ENCODE data around the gene KIAA0825. TPM values are rescaled to one million over a fixed set of nuclear protein-coding genes. Genes with fewer than 3 reads are reported as not detected.

KIAA0825 gene
- polyA plus RNA-seq, 1 of the 3 experiments (the other 2 are of a cell fraction), result 0.61 TPM

DNA sequence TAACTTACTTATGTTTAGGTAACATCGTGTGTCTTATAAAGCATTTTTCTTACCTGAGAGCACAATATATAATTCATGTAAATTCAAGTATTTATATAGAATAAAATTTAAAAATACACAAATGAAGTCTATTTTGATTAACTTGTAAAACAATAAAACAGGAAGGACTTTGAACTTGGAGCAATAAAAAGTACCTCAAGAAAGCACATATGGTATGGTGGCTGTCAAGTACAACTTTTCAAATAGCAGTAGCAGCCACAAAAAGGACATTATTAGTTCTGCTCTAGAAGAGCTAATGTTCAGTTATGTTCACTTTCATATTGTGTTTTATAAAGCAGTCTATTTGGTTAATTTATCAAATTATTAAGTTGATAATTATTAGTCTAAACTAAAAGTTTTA lies 31.5 kb upstream of the KIAA0825 start (continued):
- TF ChIP-seq SMC3 (IDR thresholded peaks at IDR 0.05; ENCODE audit: low read depth, low read length) (no peak), TEAD4 (IDR thresholded peaks at IDR 0.05; ENCODE audit: borderline replicate concordance, insufficient read depth) (no peak), CHD2 (IDR thresholded peaks at IDR 0.05; ENCODE audit: low read length, partially characterized antibody) (no peak), SIN3A (IDR thresholded peaks at IDR 0.05; ENCODE audit: borderline replicate concordance, low read depth, low read length) (no peak), RFX5 (IDR thresholded peaks at IDR 0.05; ENCODE audit: low read length) (no peak), RAD21 (IDR thresholded peaks at IDR 0.05; ENCODE audit: low read length) (no peak), TCF12 (IDR thresholded peaks at IDR 0.05) (no peak)
- TF ChIP-seq, protein P1, sequence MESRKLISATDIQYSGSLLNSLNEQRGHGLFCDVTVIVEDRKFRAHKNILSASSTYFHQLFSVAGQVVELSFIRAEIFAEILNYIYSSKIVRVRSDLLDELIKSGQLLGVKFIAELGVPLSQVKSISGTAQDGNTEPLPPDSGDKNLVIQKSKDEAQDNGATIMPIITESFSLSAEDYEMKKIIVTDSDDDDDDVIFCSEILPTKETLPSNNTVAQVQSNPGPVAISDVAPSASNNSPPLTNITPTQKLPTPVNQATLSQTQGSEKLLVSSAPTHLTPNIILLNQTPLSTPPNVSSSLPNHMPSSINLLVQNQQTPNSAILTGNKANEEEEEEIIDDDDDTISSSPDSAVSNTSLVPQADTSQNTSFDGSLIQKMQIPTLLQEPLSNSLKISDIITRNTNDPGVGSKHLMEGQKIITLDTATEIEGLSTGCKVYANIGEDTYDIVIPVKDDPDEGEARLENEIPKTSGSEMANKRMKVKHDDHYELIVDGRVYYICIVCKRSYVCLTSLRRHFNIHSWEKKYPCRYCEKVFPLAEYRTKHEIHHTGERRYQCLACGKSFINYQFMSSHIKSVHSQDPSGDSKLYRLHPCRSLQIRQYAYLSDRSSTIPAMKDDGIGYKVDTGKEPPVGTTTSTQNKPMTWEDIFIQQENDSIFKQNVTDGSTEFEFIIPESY (IDR thresholded peaks at IDR 0.05; ENCODE audit: borderline replicate concordance, low read depth), result no peak

DNA sequence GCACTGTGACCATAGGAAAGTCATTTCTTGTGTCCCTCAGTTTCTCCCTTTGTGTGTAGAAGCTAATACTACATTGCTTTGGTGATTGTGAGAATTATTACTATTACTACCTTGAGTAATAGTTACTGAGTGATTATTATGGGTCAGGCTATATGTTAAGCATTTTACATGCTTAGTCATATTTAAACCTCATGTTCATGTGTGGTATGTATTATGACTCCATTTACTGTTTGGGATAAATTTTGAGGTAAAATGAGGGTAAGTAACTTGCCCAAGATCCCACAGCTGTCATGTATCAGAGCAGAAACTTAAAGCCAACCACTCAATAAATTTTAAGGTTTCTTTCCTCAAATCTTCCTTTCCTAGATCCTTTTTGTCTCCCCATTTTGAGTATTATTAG lies 28.4 kb upstream of the KIAA0825 start:
- no peak overlapping the region for H3K4me2 ChIP-seq
- ChIA-PET CTCF (interaction anchor here (0.8 kb wide), 1 partner anchor 20 kb away, joined by 3 read pairs; no protein-coding TSS in a partner anchor), POLR2A (no interaction called here)
- no peak overlapping the region for H2AFZ ChIP-seq (ENCODE audit: low read depth)
- DNase-seq, result no peak
- no peaks in the 10 kb centered on the region for H3K27me3 ChIP-seq (ENCODE audit: insufficient read depth)
- H3K9ac ChIP-seq, result no peak overlapping the region
- TF ChIP-seq, protein P1 (IDR thresholded peaks at IDR 0.05; ENCODE audit: borderline replicate concordance, low read depth), result no peak
- TF ChIP-seq CHD2 (IDR thresholded peaks at IDR 0.05; ENCODE audit: low read length, partially characterized antibody), result no peak
- TF ChIP-seq, protein P2, sequence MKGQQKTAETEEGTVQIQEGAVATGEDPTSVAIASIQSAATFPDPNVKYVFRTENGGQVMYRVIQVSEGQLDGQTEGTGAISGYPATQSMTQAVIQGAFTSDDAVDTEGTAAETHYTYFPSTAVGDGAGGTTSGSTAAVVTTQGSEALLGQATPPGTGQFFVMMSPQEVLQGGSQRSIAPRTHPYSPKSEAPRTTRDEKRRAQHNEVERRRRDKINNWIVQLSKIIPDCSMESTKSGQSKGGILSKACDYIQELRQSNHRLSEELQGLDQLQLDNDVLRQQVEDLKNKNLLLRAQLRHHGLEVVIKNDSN (IDR thresholded peaks at IDR 0.05; ENCODE audit: borderline replicate concordance, low read depth), result no peak
- TF ChIP-seq FOSL2 (IDR thresholded peaks at IDR 0.05; ENCODE audit: borderline replicate concordance, low read depth), result no peak
- no peak for TF ChIP-seq REST (IDR thresholded peaks at IDR 0.05; ENCODE audit: low read depth, low read length)
- no peak for TF ChIP-seq JUND (IDR thresholded peaks at IDR 0.05)
- TF ChIP-seq SIN3A (IDR thresholded peaks at IDR 0.05; ENCODE audit: borderline replicate concordance, low read depth, low read length), result no peak
- TF ChIP-seq RAD21 (IDR thresholded peaks at IDR 0.05; ENCODE audit: low read length), result no peak
- TF ChIP-seq FOXM1 (IDR thresholded peaks at IDR 0.05; ENCODE audit: low read depth), result no peak
- TF ChIP-seq TAF1 (IDR thresholded peaks at IDR 0.05; ENCODE audit: borderline replicate concordance, low read depth, low read length), result no peak
- TF ChIP-seq POLR2AphosphoS5 (IDR thresholded peaks at IDR 0.05; ENCODE audit: low read depth, low read length), result no peak
- TF ChIP-seq EP300 (IDR thresholded peaks at IDR 0.05; ENCODE audit: borderline replicate concordance in 1 of 2, low read depth in 1 of 2, low read length in 1 of 2), result no peak
- no peak for TF ChIP-seq YY1 (IDR thresholded peaks at IDR 0.05; ENCODE audit: low read depth)
- TF ChIP-seq MEF2A (IDR thresholded peaks at IDR 0.05; ENCODE audit: borderline replicate concordance, low read depth), result no peak
- TF ChIP-seq GATA2 (CRISPR knock-in tag; IDR thresholded peaks at IDR 0.05), result no peak
- TF ChIP-seq CTCF (IDR thresholded peaks at IDR 0.05), result no peak
- no peaks in the 10 kb centered on the region for H3K9me3 ChIP-seq
- no peaks in the 10 kb centered on the region for H3K4me1 ChIP-seq (ENCODE audit: control insufficient read depth in 1 of 2, insufficient read depth in 2 of 2, low read depth in 1 of 2, low read length in 1 of 2)
- no peak overlapping the region for H3K4me3 ChIP-seq (ENCODE audit: low read depth in 2 of 2, low read length in 1 of 2)
- H3K9me2 ChIP-seq, result no peaks in the 10 kb centered on the region; the same call in 1 of the 2 replicates
- peaks cover 7% of the 10 kb centered on the region; the same call in 1 of the 2 replicates for H3K79me2 ChIP-seq (ENCODE audit: insufficient read depth)
- H3K27ac ChIP-seq (ENCODE audit: low read depth in 2 of 2, low read length in 1 of 2), result no peak overlapping the region
- no peaks in the 10 kb centered on the region for H3F3A ChIP-seq (replicated peaks; ENCODE audit: insufficient read depth)
- no peaks in the 10 kb centered on the region for H4K20me1 ChIP-seq (ENCODE audit: insufficient read depth)
- H3K36me3 ChIP-seq (replicated peaks in 1 of 2; ENCODE audit: control insufficient read depth in 1 of 2, insufficient read depth in 2 of 2, low read length in 1 of 2), result peaks cover 10 to 39% of the 10 kb centered on the region in 2 experiments
